Mucosa of descending colon (tissue), 3 donors: ENCODE data around the gene OLR1. TPM values are rescaled to one million over a fixed set of nuclear protein-coding genes. Genes with fewer than 3 reads are reported as not detected.

Source experiments
- ATAC-seq: fragments of 200-7000 bp; cut with Tn5 transposase; one replicate; pipeline ENCODE4 v1.9.1; 2020; ENCODE audit warnings: mild to moderate bottlenecking, moderate library complexity
- DNase-seq, 3 donors: peaks; one replicate each; pipeline ENCODE4 v3.0.0-alpha.2; 2020
- H3K36me3 ChIP-seq: fragments of 200-600 bp; one replicate; pipeline ENCODE4 v1.8.0; 2021; ENCODE audit warnings: low read depth, mild to moderate bottlenecking
- H3K4me1 ChIP-seq: fragments of 200-600 bp; one replicate; pipeline ENCODE4 v1.8.0; 2021; ENCODE audit warnings: low read depth, mild to moderate bottlenecking
- H3K4me3 ChIP-seq: fragments of 200-600 bp; one replicate; pipeline ENCODE4 v1.8.0; 2021; ENCODE audit warnings: mild to moderate bottlenecking
- H3K9me3 ChIP-seq: fragments of 200-600 bp; one replicate; pipeline ENCODE4 v1.8.0; 2021; ENCODE audit warnings: mild to moderate bottlenecking
- CTCF ChIP-seq: fragments of 200-600 bp; IDR thresholded peaks from one replicate; pipeline ENCODE4 v1.8.0; 2022; ENCODE audit warnings: antibody characterized with exemption, mild to moderate bottlenecking
- intact Hi-C, 2 donors: fragments of 100-400 bp; cut with DNase I in 1 of 2; cut with micrococcal nuclease in 1 of 2; formaldehyde crosslinking; loops; one replicate each; pipeline versions ENCODE4 v1.11.0 to v1.11.1; 2022; cut with DNase I, micrococcal nuclease
- total RNA-seq, 3 donors: library from RNA; stranded (reverse); fragmentation: NEBNext Ultra II Directional in 2 of 3; extraction: Animal tissue kit (Norgen Biotek cat#: 25700) in 2 of 3; gene quantifications; one replicate each; pipeline versions ENCODE4 v1.2.1 to v1.2.4, GENCODE V29; 2021 to 2023
- donor health status: DM: no; HTN: no; CAD: no; lungs with moderate emphysema.
- donor health status: DM: no; HTN: no; CAD: no.
- donor health status: DM: no; HTN: yes; CAD: no.

The OLR1 gene
- total RNA-seq, 3 donors from 2014 or later = 0.63 TPM; not detected in 2

GRCh38 chr12:10110256-10110844 is 61.6 kb downstream of the OLR1 start:
- ATAC-seq = no peak
- H3K4me3 ChIP-seq = no peak overlapping the region
- H3K4me1 ChIP-seq = no peaks in the 10 kb centered on the region
- intact Hi-C loops = no loop called here
- no peaks in the 10 kb centered on the region for H3K36me3 ChIP-seq
- no peaks in the 10 kb centered on the region for H3K9me3 ChIP-seq
- TF ChIP-seq CTCF = no peak
- no peak for DNase-seq

Other genes with a start within 250 kb of the OLR1 start
- not detected for gene CLEC2A, start 239.8 kb downstream of the OLR1 start, total RNA-seq
- gene CLEC12A, start 200.7 kb downstream of the OLR1 start, total RNA-seq = 1 to 10 TPM in 1 of 3 donors, under 1 TPM in 2; 0.41 to 2.6 (median 0.89) TPM
- gene CLEC1B, start 173.0 kb downstream of the OLR1 start, total RNA-seq = not detected
- not detected for gene CLEC12B, start 161.5 kb downstream of the OLR1 start, total RNA-seq
- under 1 TPM in 2 of 3 donors, not detected in 1; 0.39 to 0.47 TPM for gene CLEC9A, start 141.4 kb downstream of the OLR1 start, total RNA-seq
- 1 to 10 TPM in 2 of 3 donors, under 1 TPM in 1; 0.67 to 2.8 (median 1.2) TPM for gene CLEC1A, start 73.1 kb downstream of the OLR1 start, total RNA-seq
- gene CLEC7A, start 41.9 kb downstream of the OLR1 start, total RNA-seq = 10 to 100 TPM in 1 of 3 donors, 1 to 10 TPM in 2; 3.1 to 12.0 (median 6.3) TPM
- gene TMEM52B, start 6.9 kb upstream of the OLR1 start, total RNA-seq = under 1 TPM in 1 of 3 donors, not detected in 2; 0.10 TPM
- 10 to 100 TPM; 34.4 to 93.4 (median 41.0) TPM for gene GABARAPL1, start 40.7 kb upstream of the OLR1 start, total RNA-seq
- 1 to 10 TPM; 2.3 to 3.7 (median 3.6) TPM for gene KLRD1, start 135.7 kb upstream of the OLR1 start, total RNA-seq
- gene KLRK1, start 217.9 kb upstream of the OLR1 start, total RNA-seq = 1 to 10 TPM; 3.9 to 4.5 (median 4.4) TPM
- gene KLRC4, start 237.6 kb upstream of the OLR1 start, total RNA-seq = 1 to 10 TPM in 2 of 3 donors, under 1 TPM in 1; 0.72 to 1.7 (median 1.4) TPM
- gene KLRC3, start 248.5 kb upstream of the OLR1 start, total RNA-seq = under 1 TPM; 0.54 to 0.81 (median 0.58) TPM